ENCODE results near the gene DEDD.
A peak's percentile ranks its signal among the peaks of the same experiment; 100 is the strongest.

Gene DEDD

GRCh38 chr1:161176468-161177111, 44.1 kb upstream of the DEDD start:
- no peak for DNase-seq (ENCODE audit: low read depth in 2 of 2)
- TF ChIP-seq, protein P1, sequence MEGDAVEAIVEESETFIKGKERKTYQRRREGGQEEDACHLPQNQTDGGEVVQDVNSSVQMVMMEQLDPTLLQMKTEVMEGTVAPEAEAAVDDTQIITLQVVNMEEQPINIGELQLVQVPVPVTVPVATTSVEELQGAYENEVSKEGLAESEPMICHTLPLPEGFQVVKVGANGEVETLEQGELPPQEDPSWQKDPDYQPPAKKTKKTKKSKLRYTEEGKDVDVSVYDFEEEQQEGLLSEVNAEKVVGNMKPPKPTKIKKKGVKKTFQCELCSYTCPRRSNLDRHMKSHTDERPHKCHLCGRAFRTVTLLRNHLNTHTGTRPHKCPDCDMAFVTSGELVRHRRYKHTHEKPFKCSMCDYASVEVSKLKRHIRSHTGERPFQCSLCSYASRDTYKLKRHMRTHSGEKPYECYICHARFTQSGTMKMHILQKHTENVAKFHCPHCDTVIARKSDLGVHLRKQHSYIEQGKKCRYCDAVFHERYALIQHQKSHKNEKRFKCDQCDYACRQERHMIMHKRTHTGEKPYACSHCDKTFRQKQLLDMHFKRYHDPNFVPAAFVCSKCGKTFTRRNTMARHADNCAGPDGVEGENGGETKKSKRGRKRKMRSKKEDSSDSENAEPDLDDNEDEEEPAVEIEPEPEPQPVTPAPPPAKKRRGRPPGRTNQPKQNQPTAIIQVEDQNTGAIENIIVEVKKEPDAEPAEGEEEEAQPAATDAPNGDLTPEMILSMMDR (IDR thresholded peaks at IDR 0.05; ENCODE audit: low read depth, low read length), result no peak
- H3K4me3 ChIP-seq (replicated peaks in 1 of 2; ENCODE audit: low read depth in 2 of 2, low read length in 2 of 2), result peak overlapping the region; percentile 96 to 98

DNA sequence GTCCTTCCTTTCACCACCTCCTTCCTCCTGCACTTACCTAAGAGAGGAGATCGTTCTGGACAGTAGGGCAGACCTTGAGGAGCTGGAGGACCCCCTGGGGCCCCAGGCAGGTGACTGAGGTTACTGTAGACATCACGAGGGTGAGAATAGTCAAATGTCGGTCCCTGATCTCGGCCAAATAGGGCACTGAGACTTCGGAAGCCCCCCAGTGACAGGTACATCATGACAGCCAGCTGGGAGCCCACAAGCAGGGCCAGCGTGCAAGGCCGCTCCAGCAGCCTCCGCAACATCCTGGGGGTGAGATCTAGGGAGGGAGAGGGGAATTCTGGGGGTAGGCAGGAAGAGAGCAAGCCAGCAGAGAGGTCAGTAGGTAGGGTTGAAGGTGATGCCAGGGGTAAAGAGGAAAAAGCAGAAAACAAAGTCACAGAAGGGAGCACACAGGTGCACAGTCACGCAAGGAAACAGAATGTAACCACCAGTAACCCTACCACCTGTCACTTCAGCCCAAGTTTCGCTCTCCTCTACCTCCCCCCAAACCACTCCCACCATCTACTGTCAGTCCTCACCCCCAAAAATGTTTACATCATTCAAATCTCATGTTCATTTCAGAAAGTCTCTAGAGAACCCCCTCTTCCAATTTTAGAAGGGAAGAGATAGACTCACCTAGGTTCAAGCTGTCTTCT, 43.4 kb upstream of the DEDD start:
- no peak for DNase-seq (ENCODE audit: low read depth in 2 of 2)
- TF ChIP-seq, protein P1 (IDR thresholded peaks at IDR 0.05; ENCODE audit: low read depth, low read length), result no peak
- H3K4me3 ChIP-seq (replicated peaks in 1 of 2; ENCODE audit: low read depth in 2 of 2, low read length in 2 of 2), result peak overlapping the region; percentile 96 to 98

GRCh38 chr1:161174911-161175310, 42.4 kb upstream of the DEDD start:
- TF ChIP-seq, protein P1 (IDR thresholded peaks at IDR 0.05; ENCODE audit: low read depth, low read length), result no peak
- H3K4me3 ChIP-seq (replicated peaks in 1 of 2; ENCODE audit: low read depth in 2 of 2, low read length in 2 of 2), result no peak overlapping the region
- DNase-seq (ENCODE audit: low read depth in 2 of 2), result no peak

GRCh38 chr1:161173711-161174110, 41.2 kb upstream of the DEDD start:
- H3K4me3 ChIP-seq (replicated peaks in 1 of 2; ENCODE audit: low read depth in 2 of 2, low read length in 2 of 2), result no peak overlapping the region
- TF ChIP-seq, protein P1 (IDR thresholded peaks at IDR 0.05; ENCODE audit: low read depth, low read length), result no peak
- no peak for DNase-seq (ENCODE audit: low read depth in 2 of 2)

- no peak overlapping the region for H3K4me3 ChIP-seq (replicated peaks in 1 of 2; ENCODE audit: low read depth in 2 of 2, low read length in 2 of 2)
- TF ChIP-seq, protein P1 (IDR thresholded peaks at IDR 0.05; ENCODE audit: low read depth, low read length), result no peak
- peak; percentile 91 to 98 for DNase-seq (ENCODE audit: low read depth in 2 of 2)
Observed at GRCh38 chr1:161172776-161173376, 40.4 kb upstream of the DEDD start.

GRCh38 chr1:161172349-161172748, 39.9 kb upstream of the DEDD start:
- DNase-seq (ENCODE audit: low read depth in 2 of 2), result no peak
- TF ChIP-seq, protein P1 (IDR thresholded peaks at IDR 0.05; ENCODE audit: low read depth, low read length), result no peak
- no peak overlapping the region for H3K4me3 ChIP-seq (replicated peaks in 1 of 2; ENCODE audit: low read depth in 2 of 2, low read length in 2 of 2)

Measured in cardiac fibroblast (primary cell).